Endothelial cell (in vitro differentiated cells): Measurements from ENCODE around the gene ZDHHC3. TPM values are rescaled to one million over a fixed set of nuclear protein-coding genes. Genes with fewer than 3 reads are reported as not detected.

Experiments used
- DNase-seq: peaks from one replicate; pipeline ENCODE4 v3.0.0; 2021; ENCODE audit warnings: low spot score
- H3K27ac Mint-ChIP-seq: one replicate; pipeline ENCODE4 v1.8.0; 2021; ENCODE audit warnings: mixed read lengths, inconsistent platforms; ENCODE audit not compliant: unreplicated experiment
- H3K27me3 Mint-ChIP-seq: one replicate; pipeline ENCODE4 v1.8.0; 2021; ENCODE audit warnings: mild to moderate bottlenecking, moderate library complexity, mixed read lengths, inconsistent platforms; ENCODE audit not compliant: unreplicated experiment
- H3K36me3 Mint-ChIP-seq: one replicate; pipeline ENCODE4 v1.8.0; 2021; ENCODE audit warnings: mild to moderate bottlenecking, low read depth, mixed read lengths, inconsistent platforms; ENCODE audit not compliant: unreplicated experiment
- H3K4me1 Mint-ChIP-seq: one replicate; pipeline ENCODE4 v1.8.0; 2021; ENCODE audit warnings: mild to moderate bottlenecking, mixed read lengths, inconsistent platforms; ENCODE audit not compliant: unreplicated experiment
- H3K4me3 Mint-ChIP-seq: one replicate; pipeline ENCODE4 v1.8.0; 2021; ENCODE audit warnings: mild to moderate bottlenecking, mixed read lengths, inconsistent platforms; ENCODE audit not compliant: unreplicated experiment
- H3K9me3 Mint-ChIP-seq: one replicate; pipeline ENCODE4 v1.8.0; 2021; ENCODE audit warnings: mixed read lengths, inconsistent platforms; ENCODE audit not compliant: unreplicated experiment
- total RNA-seq: library from RNA; stranded (reverse); fragmentation: NEBNext Ultra II Directional; extraction: Animal tissue kit (Norgen Biotek cat#: 25700); gene quantifications from one replicate; pipeline ENCODE4 v1.2.1, GENCODE V29; 2021; ENCODE audit not compliant: unreplicated experiment
- TF ChIP-seq, protein P1 (sequence below): fragments of 200-600 bp; sonication (generic); IDR thresholded peaks from one replicate; pipeline ENCODE4 v1.5.0; 2021; ENCODE audit warnings: antibody characterized with exemption; ENCODE audit not compliant: unreplicated experiment

The ZDHHC3 gene
- total RNA-seq, 1 donor from 2014 or later = 135 TPM

DNA sequence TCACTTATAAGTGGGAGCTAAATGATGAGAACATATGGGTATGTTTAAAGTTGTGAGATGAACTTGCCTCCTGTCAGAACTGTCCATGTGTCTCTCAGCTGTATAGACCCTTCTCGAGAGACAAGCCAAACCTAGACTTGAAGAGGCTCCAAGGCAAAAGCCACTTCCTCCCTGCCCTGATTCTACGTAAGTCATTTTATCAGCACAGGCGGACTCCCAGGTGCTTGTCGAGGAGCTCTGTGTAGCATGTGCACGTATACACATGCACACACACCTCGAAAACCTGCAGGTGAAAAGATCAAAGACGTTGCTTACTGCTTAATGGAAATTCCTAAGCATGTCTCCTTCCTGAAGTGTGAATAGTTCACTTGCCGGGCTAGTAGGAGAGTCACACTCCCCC lies 44.6 kb upstream of the ZDHHC3 start:
- Mint-ChIP-seq H3K27ac (no peak overlapping the region), H3K4me3 (no peak overlapping the region), H3K4me1 (peaks cover 7% of the 10 kb centered on the region), H3K9me3 (no peaks in the 10 kb centered on the region), H3K27me3 (peaks cover 2% of the 10 kb centered on the region), H3K36me3 (no peaks in the 10 kb centered on the region)
- DNase-seq = no peak
- TF ChIP-seq, protein P1, sequence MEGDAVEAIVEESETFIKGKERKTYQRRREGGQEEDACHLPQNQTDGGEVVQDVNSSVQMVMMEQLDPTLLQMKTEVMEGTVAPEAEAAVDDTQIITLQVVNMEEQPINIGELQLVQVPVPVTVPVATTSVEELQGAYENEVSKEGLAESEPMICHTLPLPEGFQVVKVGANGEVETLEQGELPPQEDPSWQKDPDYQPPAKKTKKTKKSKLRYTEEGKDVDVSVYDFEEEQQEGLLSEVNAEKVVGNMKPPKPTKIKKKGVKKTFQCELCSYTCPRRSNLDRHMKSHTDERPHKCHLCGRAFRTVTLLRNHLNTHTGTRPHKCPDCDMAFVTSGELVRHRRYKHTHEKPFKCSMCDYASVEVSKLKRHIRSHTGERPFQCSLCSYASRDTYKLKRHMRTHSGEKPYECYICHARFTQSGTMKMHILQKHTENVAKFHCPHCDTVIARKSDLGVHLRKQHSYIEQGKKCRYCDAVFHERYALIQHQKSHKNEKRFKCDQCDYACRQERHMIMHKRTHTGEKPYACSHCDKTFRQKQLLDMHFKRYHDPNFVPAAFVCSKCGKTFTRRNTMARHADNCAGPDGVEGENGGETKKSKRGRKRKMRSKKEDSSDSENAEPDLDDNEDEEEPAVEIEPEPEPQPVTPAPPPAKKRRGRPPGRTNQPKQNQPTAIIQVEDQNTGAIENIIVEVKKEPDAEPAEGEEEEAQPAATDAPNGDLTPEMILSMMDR = no peak

DNA sequence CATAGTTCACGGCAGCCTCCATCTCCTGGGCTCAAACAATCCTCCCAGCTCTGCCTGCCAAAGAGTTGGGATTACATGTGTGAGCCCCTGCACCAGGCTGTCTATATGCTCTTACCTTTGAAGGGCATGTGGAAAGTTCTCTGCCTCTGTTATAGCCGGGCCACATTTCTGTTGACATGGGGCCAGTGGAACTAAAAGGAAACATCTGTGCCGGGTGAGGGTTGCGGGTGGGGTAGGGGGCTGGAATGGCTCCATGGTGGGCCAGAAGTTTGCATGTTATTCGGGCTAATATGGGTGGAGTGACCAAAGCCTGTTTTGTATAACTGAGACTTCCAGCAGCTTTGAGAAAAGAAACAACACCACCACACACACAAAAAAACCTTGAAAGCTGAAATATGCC lies 41.8 kb upstream of the ZDHHC3 start:
- Mint-ChIP-seq H3K9me3 (no peaks in the 10 kb centered on the region), H3K27me3 (peaks cover 6% of the 10 kb centered on the region), H3K4me1 (peaks cover 5% of the 10 kb centered on the region), H3K27ac (no peak overlapping the region), H3K4me3 (no peak overlapping the region), H3K36me3 (no peaks in the 10 kb centered on the region)
- TF ChIP-seq, protein P1 = no peak
- DNase-seq = no peak

DNA sequence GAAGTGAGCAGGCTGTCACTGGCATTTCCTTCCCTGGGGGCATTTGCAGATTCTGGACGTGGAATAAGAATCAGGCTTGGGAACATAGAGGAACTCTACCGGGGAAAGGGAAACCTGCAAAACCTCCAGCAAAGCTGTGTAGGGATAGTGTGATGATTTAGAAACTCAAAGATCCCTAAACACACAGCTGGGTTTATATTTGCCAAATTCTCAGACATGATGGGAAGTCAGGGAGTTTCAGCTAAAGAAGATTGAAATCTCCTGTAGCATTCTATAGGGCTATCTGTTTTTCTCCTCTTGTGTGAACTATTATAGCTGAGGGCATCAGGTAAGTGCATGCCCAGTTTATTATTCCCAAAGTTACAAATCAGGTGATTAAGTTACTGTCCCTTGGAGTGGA lies 40.9 kb upstream of the ZDHHC3 start:
- TF ChIP-seq, protein P1 = no peak
- no peak overlapping the region for H3K4me3 Mint-ChIP-seq
- peaks cover 9% of the 10 kb centered on the region for H3K4me1 Mint-ChIP-seq
- DNase-seq = no peak
- no peaks in the 10 kb centered on the region for H3K36me3 Mint-ChIP-seq
- peak overlapping the region; percentile 43 for H3K27ac Mint-ChIP-seq
- no peaks in the 10 kb centered on the region for H3K9me3 Mint-ChIP-seq
- H3K27me3 Mint-ChIP-seq = peaks cover 6% of the 10 kb centered on the region

DNA sequence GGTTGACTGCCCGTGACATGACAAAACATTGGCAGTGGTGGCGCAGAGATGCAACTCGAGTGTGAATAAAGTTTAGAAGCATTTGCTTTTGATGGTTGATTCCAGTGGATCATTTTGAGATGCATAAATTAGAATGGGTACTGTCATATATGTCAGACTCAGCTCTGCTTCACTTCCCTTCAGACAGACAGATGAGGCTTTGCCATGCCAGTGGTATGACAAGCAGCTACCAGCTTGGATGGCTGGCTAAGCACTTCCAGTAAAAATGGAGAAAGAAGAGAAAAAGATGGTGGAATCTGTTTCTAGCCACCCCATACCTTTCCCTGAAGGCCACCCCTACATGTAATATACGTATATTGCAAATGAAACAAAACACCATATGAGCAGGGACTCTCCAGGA lies 36.6 kb upstream of the ZDHHC3 start:
- TF ChIP-seq, protein P1 = no peak
- DNase-seq = no peak
- Mint-ChIP-seq H3K4me3 (no peak overlapping the region), H3K4me1 (peaks cover 11% of the 10 kb centered on the region), H3K27ac (no peak overlapping the region), H3K36me3 (peaks cover 4% of the 10 kb centered on the region), H3K27me3 (peaks cover 3% of the 10 kb centered on the region), H3K9me3 (no peaks in the 10 kb centered on the region)

DNA sequence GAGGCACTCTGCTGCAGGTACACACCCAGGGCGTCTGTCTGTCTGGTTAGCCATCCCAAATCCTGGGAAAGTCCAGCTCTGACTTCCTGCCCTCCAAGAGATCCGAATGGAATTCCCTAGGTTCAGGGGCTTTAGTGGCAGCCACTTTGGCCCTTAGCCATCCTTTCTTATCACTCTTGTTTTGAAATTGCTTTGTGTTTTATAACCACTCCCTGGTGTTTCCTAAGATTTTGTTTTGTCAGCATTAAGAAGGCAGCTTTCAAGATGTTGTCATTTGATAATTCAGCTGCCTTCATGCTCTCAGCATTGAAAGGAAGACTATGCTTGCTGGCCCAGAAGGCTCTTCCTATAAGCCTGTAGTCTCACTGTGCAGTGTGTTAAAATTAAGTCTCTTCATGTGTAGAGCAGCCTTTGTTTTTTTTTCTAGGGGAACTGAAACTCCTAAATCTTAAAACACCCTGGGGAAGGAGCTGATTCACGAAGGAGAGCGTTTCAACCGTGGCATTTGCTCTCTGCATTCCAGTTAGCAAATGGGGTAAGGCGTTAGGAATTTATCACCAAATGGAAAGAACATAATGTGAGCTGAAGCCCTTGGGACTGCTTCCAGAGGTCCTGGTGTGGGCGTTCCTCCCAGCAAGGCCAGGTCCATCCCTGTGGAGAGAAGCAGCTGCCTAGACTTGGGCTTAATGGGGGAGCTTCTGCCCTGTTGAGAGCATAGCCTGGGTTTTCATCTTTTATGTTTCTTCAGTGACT lies 36.0 kb upstream of the ZDHHC3 start:
- peaks cover 8% of the 10 kb centered on the region for H3K36me3 Mint-ChIP-seq
- TF ChIP-seq, protein P1 = no peak
- DNase-seq = no peak
- H3K4me3 Mint-ChIP-seq = peak overlapping the region; percentile 59
- peak overlapping the region; percentile 93 for H3K27ac Mint-ChIP-seq
- peaks cover 11% of the 10 kb centered on the region for H3K4me1 Mint-ChIP-seq
- H3K9me3 Mint-ChIP-seq = no peaks in the 10 kb centered on the region
- peaks cover 3% of the 10 kb centered on the region for H3K27me3 Mint-ChIP-seq
